A673 (cell line): ENCODE results near the gene MYO19. TPM values are rescaled to one million over a fixed set of nuclear protein-coding genes. Genes with fewer than 3 reads are reported as not detected.

Experiments
- BruUV-seq: library from RNA; stranded (reverse); fragments of 400-500 nt; replicated peaks from 2 replicates; lab custom pipeline; 2021; lab: Mats Ljungman, UMichigan
- CTCF ChIA-PET: fragments of 300-600 bp; sonication (Branson Sonifier 250); formaldehyde crosslinking; loops from one replicate; lab custom pipeline; 2022; ENCODE audit warnings: antibody characterized with exemption; lab: Charles Lee
- POLR2A ChIA-PET: fragments of 300-600 bp; sonication (Branson Sonifier 250); formaldehyde crosslinking; loops from one replicate; lab custom pipeline; 2022; ENCODE audit warnings: antibody characterized with exemption; ENCODE audit not compliant: low non-redundant PET; lab: Charles Lee
- DNase-seq: peaks from one replicate; pipeline ENCODE4 v3.0.0-alpha.2; 2015; ENCODE audit warnings: low spot score
- H3K27ac ChIP-seq: fragments of 200-600 bp; sonication (generic); 2 replicates; pipeline ENCODE4 v1.5.1; 2016; ENCODE audit warnings: mixed run types, low read depth, mild to moderate bottlenecking, mixed read lengths, antibody characterized with exemption, low read length; ENCODE audit not compliant: poor library complexity, severe bottlenecking
- H3K27me3 ChIP-seq: fragments of 200-600 bp; sonication (generic); replicated peaks from 2 replicates; pipeline ENCODE4 v1.6.1; 2017; ENCODE audit warnings: mixed run types, low read depth, mild to moderate bottlenecking, mixed read lengths, antibody characterized with exemption, low read length; ENCODE audit not compliant: insufficient read depth, poor library complexity
- H3K36me3 ChIP-seq: fragments of 200-600 bp; sonication (generic); 2 replicates; pipeline ENCODE4 v1.6.1; 2016; ENCODE audit warnings: mixed run types, mild to moderate bottlenecking, mixed read lengths, antibody characterized with exemption, low read length; ENCODE audit not compliant: insufficient read depth, poor library complexity, severe bottlenecking
- H3K4me1 ChIP-seq: fragments of 200-600 bp; sonication (generic); 2 replicates; pipeline ENCODE4 v1.6.1; 2017; ENCODE audit warnings: mixed run types, mild to moderate bottlenecking, mixed read lengths, antibody characterized with exemption, low read length; ENCODE audit not compliant: insufficient read depth, poor library complexity, severe bottlenecking
- H3K4me3 ChIP-seq: fragments of 200-600 bp; sonication (generic); 2 replicates; pipeline ENCODE4 v1.5.1; 2016; ENCODE audit warnings: low read depth, mixed run types, mild to moderate bottlenecking, mixed read lengths, low read length; ENCODE audit not compliant: poor library complexity, severe bottlenecking
- H3K9me3 ChIP-seq: fragments of 200-600 bp; sonication (generic); 2 replicates; pipeline ENCODE4 v1.6.1; 2016; ENCODE audit warnings: mixed run types, low read depth, mild to moderate bottlenecking, mixed read lengths, antibody characterized with exemption, low read length; ENCODE audit not compliant: poor library complexity, severe bottlenecking
- EZH2 ChIP-seq: fragments of 200-600 bp; sonication (generic); IDR thresholded peaks from 2 replicates; pipeline ENCODE4 v1.6.1; 2017; ENCODE audit warnings: borderline replicate concordance, low read depth, mild to moderate bottlenecking, mixed read lengths, antibody characterized with exemption, low read length; ENCODE audit not compliant: poor library complexity, severe bottlenecking
- intact Hi-C: fragments of 100-400 bp; cut with micrococcal nuclease; formaldehyde crosslinking; loops from one replicate; pipeline ENCODE4 v1.10.0; 2022; ENCODE audit not compliant: unreplicated experiment
- total RNA-seq: library from RNA; stranded (reverse); gene quantifications from 2 replicates; pipeline ENCODE4 v1.2.3, GENCODE V29; 2021
- TF ChIP-seq, protein P1 (sequence below): fragments of 300-800, 200-600 bp; sonication (generic); conservative IDR thresholded peaks from 2 replicates; pipeline ENCODE4 v1.5.1; 2017; ENCODE audit warnings: low read depth, mild to moderate bottlenecking, antibody characterized with exemption, low read length, moderate library complexity, mixed read lengths

MYO19 gene
- total RNA-seq, 1 experiment from 2014 or later, result 53.0 TPM

DNA sequence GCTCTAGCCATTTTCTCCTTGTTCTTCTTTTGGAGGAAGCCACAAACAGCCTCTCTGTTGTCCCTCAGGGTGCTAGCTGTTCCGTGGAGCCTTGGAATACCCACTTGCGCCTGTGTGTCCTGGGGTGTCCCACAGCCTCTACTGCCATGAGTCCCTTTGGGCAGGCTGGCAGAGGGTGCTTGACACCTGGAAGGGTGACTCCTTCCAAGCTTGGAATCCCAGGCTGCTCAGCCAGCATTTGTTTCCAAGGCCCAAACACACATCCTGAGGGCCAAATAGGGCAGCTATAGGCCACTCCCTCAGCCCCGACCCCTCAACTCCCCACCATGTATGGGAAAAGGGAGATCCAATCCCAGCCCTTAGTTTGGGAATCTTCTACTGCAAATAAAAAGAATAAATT, 33.3 kb downstream of the MYO19 start:
- ChIA-PET CTCF (no interaction called here), POLR2A (no interaction called here)
- Histone ChIP-seq H3K27me3 (no peaks in the 10 kb centered on the region), H3K36me3 (no peaks in the 10 kb centered on the region), H3K4me1 (no peaks in the 10 kb centered on the region), H3K27ac (no peak overlapping the region), H3K9me3 (no peaks in the 10 kb centered on the region), H3K4me3 (no peak overlapping the region)
- intact Hi-C loops, result no loop called here
- BruUV-seq, result no TSS peak
- no peak for DNase-seq
- TF ChIP-seq EZH2, result no peak
- TF ChIP-seq, protein P1, sequence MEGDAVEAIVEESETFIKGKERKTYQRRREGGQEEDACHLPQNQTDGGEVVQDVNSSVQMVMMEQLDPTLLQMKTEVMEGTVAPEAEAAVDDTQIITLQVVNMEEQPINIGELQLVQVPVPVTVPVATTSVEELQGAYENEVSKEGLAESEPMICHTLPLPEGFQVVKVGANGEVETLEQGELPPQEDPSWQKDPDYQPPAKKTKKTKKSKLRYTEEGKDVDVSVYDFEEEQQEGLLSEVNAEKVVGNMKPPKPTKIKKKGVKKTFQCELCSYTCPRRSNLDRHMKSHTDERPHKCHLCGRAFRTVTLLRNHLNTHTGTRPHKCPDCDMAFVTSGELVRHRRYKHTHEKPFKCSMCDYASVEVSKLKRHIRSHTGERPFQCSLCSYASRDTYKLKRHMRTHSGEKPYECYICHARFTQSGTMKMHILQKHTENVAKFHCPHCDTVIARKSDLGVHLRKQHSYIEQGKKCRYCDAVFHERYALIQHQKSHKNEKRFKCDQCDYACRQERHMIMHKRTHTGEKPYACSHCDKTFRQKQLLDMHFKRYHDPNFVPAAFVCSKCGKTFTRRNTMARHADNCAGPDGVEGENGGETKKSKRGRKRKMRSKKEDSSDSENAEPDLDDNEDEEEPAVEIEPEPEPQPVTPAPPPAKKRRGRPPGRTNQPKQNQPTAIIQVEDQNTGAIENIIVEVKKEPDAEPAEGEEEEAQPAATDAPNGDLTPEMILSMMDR, result no peak

DNA sequence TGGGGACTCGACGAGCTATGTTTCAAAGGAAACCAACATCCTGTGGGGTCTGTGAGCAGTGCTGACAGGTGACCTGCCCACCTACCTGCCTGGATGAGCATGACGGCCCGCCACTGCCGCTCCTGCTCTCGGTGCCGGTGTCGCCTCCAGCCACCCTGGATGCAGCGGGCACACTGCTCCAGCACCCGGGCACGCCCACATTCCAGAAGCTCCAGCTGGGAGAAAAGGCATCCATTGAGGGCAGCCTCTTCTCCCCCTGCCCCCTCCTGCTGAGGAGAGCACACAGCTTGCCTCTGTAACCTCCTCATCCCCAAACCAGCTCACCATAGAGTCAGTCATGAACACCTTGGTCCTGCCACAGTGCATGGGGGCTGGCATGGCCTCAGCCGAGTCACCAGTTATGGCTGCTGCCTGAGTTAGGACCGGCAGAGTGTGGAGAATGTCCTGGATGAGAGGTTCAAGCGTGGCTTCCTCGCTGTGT, 33.9 kb downstream of the MYO19 start:
- Histone ChIP-seq H3K4me3 (no peak overlapping the region), H3K27me3 (no peaks in the 10 kb centered on the region), H3K36me3 (no peaks in the 10 kb centered on the region), H3K27ac (no peak overlapping the region), H3K4me1 (no peaks in the 10 kb centered on the region), H3K9me3 (no peaks in the 10 kb centered on the region)
- ChIA-PET POLR2A (no interaction called here), CTCF (no interaction called here)
- no TSS peak for BruUV-seq
- no peak for TF ChIP-seq EZH2
- TF ChIP-seq, protein P1, result no peak
- intact Hi-C loops, result no loop called here
- DNase-seq, result no peak

DNA sequence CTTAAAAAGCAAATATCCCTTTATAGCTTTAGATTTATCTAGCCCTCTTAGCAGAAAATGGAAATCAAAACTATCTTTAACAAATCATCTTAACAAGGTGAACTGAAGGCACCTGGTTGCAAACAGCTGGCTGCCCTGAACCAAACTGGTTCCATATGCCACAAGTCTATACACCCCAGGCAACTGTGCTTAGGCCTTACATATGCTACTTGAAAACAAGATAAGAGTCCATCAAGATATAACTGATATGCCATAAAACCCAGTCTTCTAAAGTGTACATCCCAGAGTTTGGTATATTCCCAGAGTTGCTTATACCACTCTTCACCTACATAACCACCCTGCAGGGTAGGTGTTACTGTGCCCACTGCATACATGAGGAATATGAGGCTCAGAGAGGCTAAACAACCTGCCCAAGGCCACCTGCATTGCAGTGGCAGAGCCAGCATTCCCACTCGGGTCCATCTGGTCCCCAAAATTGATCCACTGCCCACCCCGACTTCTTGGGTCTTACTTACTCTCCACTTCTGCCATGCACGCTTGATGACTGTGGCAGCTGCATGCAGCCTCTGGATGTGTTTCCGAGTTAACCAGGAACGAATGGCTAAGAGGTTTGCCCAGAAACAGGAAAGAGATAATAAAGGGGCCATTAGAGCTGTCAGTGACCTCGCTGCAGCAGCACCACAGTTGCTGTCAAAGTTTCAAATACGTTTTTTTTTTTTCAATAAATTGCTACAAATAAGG, 35.9 kb downstream of the MYO19 start:
- no peak for DNase-seq
- Histone ChIP-seq H3K27ac (no peak overlapping the region), H3K9me3 (no peaks in the 10 kb centered on the region), H3K4me1 (no peaks in the 10 kb centered on the region), H3K36me3 (peaks cover 7% of the 10 kb centered on the region), H3K4me3 (no peak overlapping the region), H3K27me3 (no peaks in the 10 kb centered on the region)
- intact Hi-C loops, result no loop called here
- TF ChIP-seq, protein P1, result no peak
- no peak for TF ChIP-seq EZH2
- ChIA-PET POLR2A (no interaction called here), CTCF (no interaction called here)
- BruUV-seq, result no TSS peak
